ENCODE results near the gene SARS2. TPM values are rescaled to one million over a fixed set of nuclear protein-coding genes. Genes with fewer than 3 reads are reported as not detected.

SARS2 gene
- total RNA-seq, 1 experiment from 2014 or later = 57.4 TPM

DNA sequence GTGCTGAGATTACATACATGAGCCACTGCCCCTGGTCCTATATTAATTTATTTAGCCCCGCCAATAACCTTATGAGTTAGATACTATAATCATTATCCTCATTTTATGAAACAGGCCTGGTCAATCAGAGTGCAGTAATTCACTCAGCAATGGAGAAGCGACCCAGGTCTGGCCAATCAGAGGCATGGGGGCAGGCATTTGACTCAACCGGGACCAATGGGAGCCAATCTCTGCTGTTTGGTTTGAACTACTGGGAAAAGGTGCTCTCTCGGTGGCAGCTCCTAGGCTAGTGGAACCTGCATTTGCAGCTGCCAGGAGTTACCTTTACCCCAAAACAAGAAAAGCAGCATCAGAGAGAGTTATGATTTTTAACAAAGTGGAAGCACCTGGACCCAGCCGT lies 37.7 kb downstream of the SARS2 start:
- Histone ChIP-seq H2BK15ac (ENCODE audit: low read depth, low read length) (no peak overlapping the region), H4K91ac (ENCODE audit: insufficient read length, low read depth, low read length) (no peak overlapping the region), H3K23ac (ENCODE audit: insufficient read length, low read depth, low read length) (no peak overlapping the region), H4K8ac (replicated peaks; ENCODE audit: insufficient read length, low read depth, low read length) (no peak overlapping the region), H3K4ac (ENCODE audit: low read depth, low read length) (no peak overlapping the region), H3K9ac (ENCODE audit: extremely low read depth, insufficient read length, low read length) (no peak overlapping the region), H3K79me2 (ENCODE audit: insufficient read depth, low read length) (no peaks in the 10 kb centered on the region), H2BK20ac (ENCODE audit: low read depth, low read length, poor library complexity, severe bottlenecking) (no peak overlapping the region), H3K9me3 (ENCODE audit: control insufficient read depth, low read depth, low read length) (no peaks in the 10 kb centered on the region), H3K14ac (ENCODE audit: insufficient read depth, low read length) (no peak overlapping the region), H2BK120ac (ENCODE audit: low read depth, low read length, poor library complexity, severe bottlenecking) (no peak overlapping the region), H2AFZ (ENCODE audit: low read length) (no peak overlapping the region), H2BK12ac (ENCODE audit: insufficient read length, low read depth, low read length) (no peak overlapping the region), H3K18ac (ENCODE audit: insufficient read length, low read depth, low read length) (no peak overlapping the region), H2AK5ac (ENCODE audit: insufficient read length, low read length) (no peak overlapping the region), H3K27ac (ENCODE audit: insufficient read length, low read depth, low read length) (no peak overlapping the region), H3K56ac (ENCODE audit: insufficient read length, low read depth, low read length) (no peak overlapping the region), H2BK5ac (ENCODE audit: insufficient read length, low read length) (no peak overlapping the region), H3K4me1 (ENCODE audit: insufficient read depth, low read length) (no peaks in the 10 kb centered on the region), H3K23me2 (ENCODE audit: insufficient read length, low read depth, low read length, poor library complexity, severe bottlenecking) (no peaks in the 10 kb centered on the region), H3T11ph (ENCODE audit: low read length) (no peak overlapping the region), H3K4me2 (ENCODE audit: insufficient read depth, insufficient read length, low read length) (no peak overlapping the region), H3K79me1 (ENCODE audit: insufficient read depth, low read depth, low read length, poor library complexity, severe bottlenecking) (no peaks in the 10 kb centered on the region), H4K5ac (ENCODE audit: insufficient read length, low read depth, low read length) (no peak overlapping the region), H3K27me3 (ENCODE audit: insufficient read depth, low read length) (no peaks in the 10 kb centered on the region), H4K20me1 (ENCODE audit: control insufficient read depth, insufficient read depth, insufficient read length) (no peaks in the 10 kb centered on the region)
- Mint-ChIP-seq H3K4me1 (no peaks in the 10 kb centered on the region), H3K27ac (no peak overlapping the region), H3K27me3 (ENCODE audit: low read depth) (peaks cover 3% of the 10 kb centered on the region), H3K36me3 (ENCODE audit: insufficient read depth in 1 of 3, low read depth in 3 of 3) (no peaks in the 10 kb centered on the region), H3K4me3 (no peak overlapping the region), H3K9me3 (no peaks in the 10 kb centered on the region)
- WGBS (ENCODE audit: extremely low coverage, insufficient read length, low lambda C conversion rate) = no CpG with 5 or more reads among the region's 5 CpGs
- DNase-seq = no peak
- TF ChIP-seq, protein P1, sequence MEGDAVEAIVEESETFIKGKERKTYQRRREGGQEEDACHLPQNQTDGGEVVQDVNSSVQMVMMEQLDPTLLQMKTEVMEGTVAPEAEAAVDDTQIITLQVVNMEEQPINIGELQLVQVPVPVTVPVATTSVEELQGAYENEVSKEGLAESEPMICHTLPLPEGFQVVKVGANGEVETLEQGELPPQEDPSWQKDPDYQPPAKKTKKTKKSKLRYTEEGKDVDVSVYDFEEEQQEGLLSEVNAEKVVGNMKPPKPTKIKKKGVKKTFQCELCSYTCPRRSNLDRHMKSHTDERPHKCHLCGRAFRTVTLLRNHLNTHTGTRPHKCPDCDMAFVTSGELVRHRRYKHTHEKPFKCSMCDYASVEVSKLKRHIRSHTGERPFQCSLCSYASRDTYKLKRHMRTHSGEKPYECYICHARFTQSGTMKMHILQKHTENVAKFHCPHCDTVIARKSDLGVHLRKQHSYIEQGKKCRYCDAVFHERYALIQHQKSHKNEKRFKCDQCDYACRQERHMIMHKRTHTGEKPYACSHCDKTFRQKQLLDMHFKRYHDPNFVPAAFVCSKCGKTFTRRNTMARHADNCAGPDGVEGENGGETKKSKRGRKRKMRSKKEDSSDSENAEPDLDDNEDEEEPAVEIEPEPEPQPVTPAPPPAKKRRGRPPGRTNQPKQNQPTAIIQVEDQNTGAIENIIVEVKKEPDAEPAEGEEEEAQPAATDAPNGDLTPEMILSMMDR (conservative IDR thresholded peaks at IDR 0.05) = no peak
